Duodenal mucosa (tissue), 2 donors: ENCODE results near the gene WBP4.
A peak's percentile ranks its signal among the peaks of the same experiment; 100 is the strongest.
"Not testable (repeated sequence)": the region's sequence is repeated elsewhere in the genome, so short reads cannot be mapped to it uniquely, and the experiment has no call there.

Experiments
- H3K27ac ChIP-seq: one replicate; pipeline ENCODE4 v1.7.0; 2013; ENCODE audit warnings: low read depth, low read length
- H3K27me3 ChIP-seq, 2 donors: one replicate each; pipeline ENCODE4 v1.7.0; 2013; ENCODE audit warnings: low read length in 2 of 2, control low read depth in 1 of 2; ENCODE audit not compliant: insufficient read depth in 2 of 2, control insufficient read depth in 1 of 2
- H3K36me3 ChIP-seq, 2 donors: one replicate each; pipeline ENCODE4 v1.7.0; 2013; ENCODE audit warnings: low read length in 2 of 2, control low read depth in 1 of 2; ENCODE audit not compliant: insufficient read depth in 2 of 2, control insufficient read depth in 1 of 2
- H3K4me1 ChIP-seq, 2 donors: one replicate each; pipeline ENCODE4 v1.7.0; 2013; ENCODE audit warnings: low read length in 2 of 2, control low read depth in 1 of 2; ENCODE audit not compliant: insufficient read depth in 2 of 2, control insufficient read depth in 1 of 2
- H3K4me3 ChIP-seq, 2 donors: one replicate each; pipeline ENCODE4 v1.7.0; 2013; ENCODE audit warnings: low read length in 2 of 2, low read depth in 1 of 2
- H3K9ac ChIP-seq, 2 donors: one replicate each; pipeline ENCODE4 v1.7.0; 2013; ENCODE audit warnings: low read length in 2 of 2, low read depth in 1 of 2
- H3K9me3 ChIP-seq, 2 donors: one replicate each; pipeline ENCODE4 v1.7.0; 2013; ENCODE audit warnings: low read length in 2 of 2, control low read depth in 1 of 2; ENCODE audit not compliant: control insufficient read depth in 1 of 2

The WBP4 gene

DNA sequence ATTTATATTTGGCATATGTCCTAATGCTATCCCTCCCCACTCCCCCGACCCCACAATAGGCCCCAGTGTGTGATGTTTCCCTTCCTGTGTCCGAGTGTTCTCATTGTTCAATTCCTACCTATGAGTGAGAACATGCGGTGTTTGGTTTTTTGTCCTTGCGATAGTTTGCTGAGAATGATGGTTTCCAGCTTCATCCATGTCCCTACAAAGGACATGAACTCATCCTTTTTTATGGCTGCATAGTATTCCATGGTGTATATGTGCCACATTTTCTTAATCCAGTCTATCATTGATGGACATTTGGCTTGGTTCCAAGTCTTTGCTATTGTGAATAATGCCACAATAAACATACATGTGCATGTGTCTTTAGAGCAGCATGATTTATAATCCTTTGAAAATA lies 18.9 kb upstream of the WBP4 start:
- H3K4me3 ChIP-seq, H3K4me1 ChIP-seq, H3K9me3 ChIP-seq, H3K9ac ChIP-seq, H3K27ac ChIP-seq, H3K27me3 ChIP-seq, H3K36me3 ChIP-seq: not testable (repeated sequence)

DNA sequence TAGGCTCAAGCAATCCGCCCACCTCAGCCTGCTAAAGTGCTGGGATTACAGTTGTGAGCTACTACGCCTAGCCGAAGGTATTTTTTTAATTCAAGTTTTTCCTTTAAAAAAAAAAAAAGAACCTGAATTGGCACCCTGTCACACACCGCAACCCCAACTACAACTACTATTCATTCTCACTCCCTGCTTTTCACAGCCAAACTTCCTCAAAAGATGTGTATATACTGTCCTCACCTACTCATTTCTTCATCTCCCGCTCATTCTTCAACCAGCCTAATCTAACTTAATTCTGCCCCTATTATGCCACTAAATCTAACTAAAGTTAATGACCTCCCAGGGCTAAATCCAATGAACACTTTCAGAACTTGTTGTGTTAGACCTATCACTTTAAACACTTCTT lies 12.7 kb upstream of the WBP4 start:
- H3K27me3 ChIP-seq, result no peaks in the 10 kb centered on the region
- no peaks in the 10 kb centered on the region for H3K9me3 ChIP-seq
- no peak overlapping the region for H3K4me3 ChIP-seq
- peaks cover 3 to 5% of the 10 kb centered on the region in 2 donors for H3K36me3 ChIP-seq
- no peak overlapping the region for H3K9ac ChIP-seq
- H3K4me1 ChIP-seq, result peaks cover 5 to 9% of the 10 kb centered on the region in 2 donors
- H3K27ac ChIP-seq, result no peak overlapping the region

DNA sequence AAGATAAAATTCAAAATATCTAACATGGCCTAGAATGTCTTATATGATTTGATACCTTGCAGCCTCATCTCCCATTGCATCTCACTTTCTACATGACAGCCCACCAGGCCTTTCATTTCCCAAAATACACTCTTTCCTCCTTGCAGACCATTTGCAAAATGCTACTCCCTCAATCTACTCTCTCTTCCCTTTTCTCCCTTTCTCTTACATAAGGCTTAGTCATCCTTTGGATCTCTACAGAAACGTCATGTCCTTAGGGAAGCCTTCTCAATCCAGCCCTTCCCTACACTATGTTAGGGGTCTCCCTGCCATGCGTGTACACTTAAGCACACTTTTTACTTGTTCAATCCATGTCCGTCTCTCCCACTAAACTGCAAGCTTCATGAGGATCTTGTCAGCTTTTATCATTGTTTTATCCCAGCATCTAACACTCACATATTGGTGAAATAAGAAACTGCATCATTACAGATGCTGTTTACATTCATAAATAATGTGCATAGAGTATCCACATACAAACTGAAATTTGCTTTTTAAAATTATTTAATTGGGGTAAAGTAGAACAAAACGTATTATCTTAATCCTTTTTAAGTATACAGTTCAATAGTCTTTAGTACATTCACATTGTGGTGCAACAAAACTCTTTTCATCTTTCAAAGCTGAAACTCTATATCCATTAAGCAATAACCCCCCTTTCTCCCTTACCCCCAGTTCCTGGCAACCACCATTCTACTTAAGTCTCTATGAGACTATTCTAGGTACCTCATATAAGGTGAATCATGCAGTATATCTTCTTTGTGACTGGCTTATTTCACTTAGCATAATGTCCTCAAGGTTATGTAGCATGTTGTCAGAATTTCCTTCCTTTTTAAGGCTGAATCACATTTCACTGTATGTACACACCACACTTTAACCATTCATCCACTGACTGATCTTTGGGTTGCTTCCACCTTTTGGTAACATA lies 11.5 kb upstream of the WBP4 start:
- Histone ChIP-seq H3K4me3 (no peak overlapping the region), H3K27ac (no peak overlapping the region), H3K36me3 (peaks cover 3 to 5% of the 10 kb centered on the region in 2 donors), H3K9ac (no peak overlapping the region), H3K9me3 (no peaks in the 10 kb centered on the region), H3K4me1 (peaks cover 15% of the 10 kb centered on the region in 2 donors), H3K27me3 (no peaks in the 10 kb centered on the region)

DNA sequence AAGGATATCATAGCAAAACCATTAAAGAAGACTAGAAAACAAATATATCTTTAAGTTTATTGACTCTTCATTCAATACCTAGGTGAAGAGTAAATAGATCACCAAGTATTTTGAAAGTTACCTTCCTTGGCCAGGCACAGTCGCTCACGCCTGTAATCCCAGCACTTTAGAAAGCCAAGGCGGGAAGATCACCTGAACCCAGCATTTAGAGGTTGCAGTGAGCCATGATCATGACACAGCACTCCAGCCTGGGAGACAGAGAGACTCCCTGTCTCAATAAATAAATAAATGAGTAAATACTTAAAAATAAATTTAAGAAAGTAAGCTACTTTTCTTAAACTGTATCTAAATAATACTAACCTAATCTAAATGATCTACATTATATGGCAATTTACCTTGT lies 8.9 kb upstream of the WBP4 start:
- H3K9me3 ChIP-seq, result no peaks in the 10 kb centered on the region
- no peak overlapping the region for H3K4me3 ChIP-seq
- H3K9ac ChIP-seq, result no peak overlapping the region
- peaks cover 3 to 5% of the 10 kb centered on the region in 2 donors for H3K36me3 ChIP-seq
- H3K27me3 ChIP-seq, result no peaks in the 10 kb centered on the region
- H3K4me1 ChIP-seq, result peaks cover 33 to 41% of the 10 kb centered on the region in 2 donors
- H3K27ac ChIP-seq, result no peak overlapping the region

DNA sequence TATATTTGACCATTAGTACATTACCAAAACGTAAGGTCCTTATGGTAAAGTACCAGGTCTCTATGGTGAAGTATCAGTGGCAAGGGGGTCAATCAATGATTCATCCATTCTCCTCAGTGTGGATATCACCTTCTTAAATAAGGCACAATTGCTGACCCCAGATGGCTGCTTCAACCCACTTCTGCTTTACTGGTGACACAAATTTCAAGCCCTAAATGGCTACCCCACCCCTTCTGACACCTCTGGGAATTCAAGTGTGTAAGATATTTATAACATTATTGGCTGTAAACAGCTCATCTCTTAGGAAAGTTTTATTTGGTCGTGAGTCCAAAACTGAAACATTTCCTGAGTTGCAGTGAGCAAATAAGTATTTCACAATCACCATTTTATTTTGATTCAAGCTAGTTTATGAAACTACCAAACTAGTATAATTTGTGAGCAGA lies 7.9 kb upstream of the WBP4 start:
- Histone ChIP-seq H3K27me3 (no peaks in the 10 kb centered on the region), H3K4me1 (peaks cover 38 to 49% of the 10 kb centered on the region in 2 donors), H3K4me3 (no peak overlapping the region), H3K9me3 (no peaks in the 10 kb centered on the region), H3K36me3 (peaks cover 0 to 3% of the 10 kb centered on the region in 2 donors), H3K9ac (no peak overlapping the region), H3K27ac (no peak overlapping the region)

DNA sequence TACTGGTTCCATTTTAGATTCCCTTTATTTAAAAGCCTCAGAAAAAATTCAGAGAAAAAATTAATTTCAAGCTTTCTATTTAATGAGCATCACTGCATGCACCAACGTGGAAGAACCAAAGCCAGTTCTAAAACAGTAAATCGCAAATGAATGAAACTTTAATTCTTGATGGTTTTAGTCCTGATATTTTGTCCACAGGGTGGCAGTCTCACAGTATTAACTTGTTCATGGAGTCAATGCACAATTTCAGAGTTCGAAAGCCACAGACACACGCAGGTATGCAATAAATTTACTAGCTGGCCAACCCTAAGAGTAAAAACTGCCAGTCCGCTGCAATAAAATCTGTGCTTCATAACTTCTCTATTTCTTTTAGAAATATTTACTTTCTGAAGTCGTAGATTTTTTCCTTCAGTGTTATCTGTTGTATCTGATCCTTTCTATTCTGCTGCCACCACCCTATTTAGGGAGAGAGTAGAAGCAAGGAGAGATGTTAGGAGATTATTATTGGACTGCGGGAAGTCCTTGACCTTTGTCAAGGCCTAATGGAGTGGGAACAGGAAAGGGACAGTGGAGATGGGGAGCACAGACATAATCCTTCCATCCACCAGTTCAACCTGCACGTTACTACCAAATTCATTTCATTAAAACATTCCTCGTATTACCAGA lies 7.0 kb upstream of the WBP4 start:
- Histone ChIP-seq H3K4me3 (peak overlapping the region; percentile 13 to 17), H3K4me1 (peaks cover 39 to 55% of the 10 kb centered on the region in 2 donors), H3K36me3 (no peaks in the 10 kb centered on the region), H3K27ac (no peak overlapping the region), H3K9me3 (no peaks in the 10 kb centered on the region), H3K27me3 (no peaks in the 10 kb centered on the region), H3K9ac (peak overlapping the region in 1 of 2 donors; percentile 12)

DNA sequence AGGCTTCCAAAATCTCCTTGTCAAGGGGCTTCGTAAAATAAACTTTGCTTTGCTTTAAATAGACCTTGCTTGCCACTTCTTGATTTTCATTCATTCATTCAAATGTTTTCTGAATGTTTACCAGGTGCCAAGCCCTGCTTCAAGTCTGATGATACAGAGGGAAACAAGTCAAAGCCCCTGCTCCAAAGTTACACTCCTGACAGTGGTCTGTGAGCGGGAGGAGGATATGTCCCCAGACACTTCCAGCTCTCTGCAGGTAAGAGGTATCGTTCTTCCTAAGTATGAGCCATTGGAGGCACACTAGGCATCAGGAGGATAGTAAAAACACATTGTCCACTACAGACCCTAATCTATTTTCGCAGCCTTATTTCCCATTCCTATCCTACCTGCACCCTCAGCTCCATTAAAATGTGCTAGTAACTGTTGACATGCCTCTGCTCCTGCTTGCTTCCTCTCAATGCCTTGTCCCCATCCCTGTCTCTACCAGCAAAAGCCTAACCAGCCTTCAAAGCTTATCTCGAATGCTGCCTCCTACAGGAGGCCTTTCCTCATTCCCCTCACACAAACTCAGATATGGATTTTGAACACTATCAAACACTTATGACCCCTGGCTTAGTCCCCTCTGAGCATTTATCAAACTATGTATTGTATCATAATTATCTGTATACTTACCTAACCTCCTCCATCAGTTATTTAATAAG lies 6.2 kb upstream of the WBP4 start:
- peak overlapping the region in 1 of 2 donors; percentile 13 for H3K4me3 ChIP-seq
- H3K27ac ChIP-seq, result no peak overlapping the region
- H3K36me3 ChIP-seq, result no peaks in the 10 kb centered on the region
- H3K27me3 ChIP-seq, result no peaks in the 10 kb centered on the region
- H3K9me3 ChIP-seq, result no peaks in the 10 kb centered on the region
- H3K4me1 ChIP-seq, result peaks cover 39 to 55% of the 10 kb centered on the region in 2 donors
- H3K9ac ChIP-seq, result peak overlapping the region in 1 of 2 donors; percentile 12

DNA sequence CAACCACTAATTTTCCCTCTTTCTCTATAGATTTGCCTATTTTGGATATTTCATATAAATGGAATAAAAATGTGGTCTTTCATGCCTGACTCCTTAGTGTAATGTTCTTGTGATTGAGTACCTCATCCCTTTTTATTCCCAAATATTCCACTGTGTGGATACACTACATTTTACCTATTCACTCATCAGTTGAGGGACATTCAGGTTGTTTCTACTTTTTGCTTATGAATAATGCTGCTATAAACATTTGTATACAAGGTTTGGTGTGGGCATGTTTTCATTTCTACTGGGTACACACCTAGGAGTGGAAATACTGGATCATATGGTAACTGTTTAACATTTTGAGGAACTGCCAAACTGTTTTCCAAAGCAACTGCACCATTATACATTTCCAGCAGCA lies 5.1 kb upstream of the WBP4 start:
- H3K9me3 ChIP-seq, result no peaks in the 10 kb centered on the region
- no peak overlapping the region for H3K27ac ChIP-seq
- H3K36me3 ChIP-seq, result no peaks in the 10 kb centered on the region
- H3K4me1 ChIP-seq, result peaks cover 39 to 55% of the 10 kb centered on the region in 2 donors
- H3K9ac ChIP-seq, result no peak overlapping the region
- H3K4me3 ChIP-seq, result peak overlapping the region; percentile 36 to 48
- H3K27me3 ChIP-seq, result no peaks in the 10 kb centered on the region

DNA sequence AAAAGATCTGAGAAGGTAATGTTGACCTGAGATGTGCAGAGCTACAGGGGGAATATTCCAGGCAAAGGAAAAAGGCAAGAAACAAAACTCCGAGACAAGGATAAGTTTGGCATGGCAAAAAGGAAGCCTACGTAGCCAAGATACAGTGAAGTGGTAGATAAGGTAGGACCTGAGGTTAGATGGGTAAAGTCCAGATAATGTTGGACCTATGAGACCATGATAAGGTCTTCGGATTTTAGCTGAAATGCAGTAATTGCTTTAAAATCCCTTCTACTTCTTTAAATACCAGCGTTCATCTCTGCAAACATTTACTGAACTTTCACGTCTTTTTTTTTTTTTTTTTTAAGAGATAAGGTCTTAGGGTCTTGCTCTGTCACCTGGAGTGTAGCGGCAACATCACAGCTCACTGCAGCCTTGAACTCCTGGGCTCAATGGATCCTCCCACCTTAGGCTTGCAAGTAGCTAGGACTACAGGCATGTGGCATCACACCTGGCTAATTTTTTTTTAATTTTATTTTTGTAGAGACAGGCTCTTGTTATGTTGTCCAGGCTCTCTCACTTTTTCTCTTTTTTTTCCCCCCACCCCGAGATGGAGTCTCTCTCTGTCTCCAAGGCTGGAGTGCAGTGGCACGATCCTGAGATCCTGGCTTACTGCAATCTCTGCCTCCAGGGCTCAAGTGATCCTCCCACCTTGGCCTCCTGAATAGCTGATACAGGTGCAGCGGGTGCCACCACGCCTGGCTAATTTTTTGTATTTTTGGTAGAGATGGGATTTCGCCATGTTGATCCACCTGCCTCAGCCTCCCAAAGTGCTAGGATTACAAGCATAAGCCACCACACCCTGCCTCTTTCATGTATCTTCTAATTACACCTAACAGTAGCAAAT lies 4.2 kb upstream of the WBP4 start:
- Histone ChIP-seq H3K4me3 (peak overlapping the region; percentile 36 to 48), H3K9me3 (no peaks in the 10 kb centered on the region), H3K27me3 (no peaks in the 10 kb centered on the region), H3K36me3 (no peaks in the 10 kb centered on the region), H3K9ac (no peak overlapping the region), H3K27ac (no peak overlapping the region), H3K4me1 (peaks cover 39 to 55% of the 10 kb centered on the region in 2 donors)
